ENCODE data around the gene FGGY. TPM values are rescaled to one million over a fixed set of nuclear protein-coding genes. Genes with fewer than 3 reads are reported as not detected.
"Not testable (repeated sequence)": the region's sequence is repeated elsewhere in the genome, so short reads cannot be mapped to it uniquely, and the experiment has no call there.

Gene FGGY
- total RNA-seq, 1 donor from 2014 or later: 20.5 TPM

- no peak for DNase-seq (ENCODE audit: low spot score)
- intact Hi-C loops (cut with DNase I): no loop called here
Observed at GRCh38 chr1:59716832-59717231, 419.9 kb downstream of the FGGY start.

- intact Hi-C loops (cut with DNase I): no loop called here
Observed at GRCh38 chr1:59718064-59718988, 421.4 kb downstream of the FGGY start.

GRCh38 chr1:59718989-59719360 lies 422.1 kb downstream of the FGGY start:
- intact Hi-C loops (cut with DNase I): no loop called here
- DNase-seq (ENCODE audit: low spot score): no peak

More at GRCh38 chr1:59718064-59718988, 421.4 kb downstream of the FGGY start:
- DNase-seq (ENCODE audit: low spot score): no peak

DNA sequence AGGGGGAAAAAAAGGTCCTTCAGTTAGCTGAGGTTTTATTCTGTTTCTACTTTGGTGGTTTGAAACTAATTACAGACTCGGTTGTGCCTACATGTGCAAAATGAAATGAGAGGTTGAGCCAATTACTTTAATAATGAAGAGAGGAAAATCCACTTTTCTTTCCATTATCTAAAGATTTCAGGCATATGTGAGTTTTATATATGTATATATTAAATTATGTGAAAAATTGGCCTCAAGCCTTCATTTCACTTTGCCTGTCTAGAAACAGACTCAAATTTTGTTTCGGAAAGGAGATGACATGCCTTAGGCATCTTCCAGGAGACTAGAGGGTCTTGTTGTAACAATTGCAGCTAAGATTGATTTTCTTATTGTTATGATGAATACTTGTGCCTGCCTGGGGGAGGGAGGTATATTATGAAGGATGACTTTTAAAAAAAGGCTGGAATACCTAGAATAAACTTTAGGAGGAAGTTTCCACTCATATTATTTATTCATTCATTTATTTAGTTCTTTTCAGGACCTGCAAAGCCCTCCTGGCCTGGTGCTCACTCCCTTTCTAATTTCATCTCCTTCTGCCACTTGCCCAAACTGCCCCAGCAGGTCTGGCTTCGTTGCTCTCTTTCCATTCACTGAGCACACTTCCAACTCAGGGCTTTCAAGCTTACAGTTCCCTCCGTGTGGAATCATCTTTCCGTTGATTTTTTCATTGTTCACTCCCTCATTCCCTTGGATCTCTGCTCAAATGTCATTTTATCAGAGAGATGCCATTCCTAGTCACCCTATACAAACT lies 423.6 kb downstream of the FGGY start:
- intact Hi-C loops (cut with DNase I): no loop called here
- no peak for DNase-seq (ENCODE audit: low spot score)

GRCh38 chr1:59730302-59730701 lies 433.4 kb downstream of the FGGY start:
- intact Hi-C loops (cut with DNase I): loop anchor here (5.0 kb wide), 1 partner anchor 948 kb away; the partner anchor contains the start of gene JUN
- no peak for DNase-seq (ENCODE audit: low spot score)

GRCh38 chr1:59730759-59731478 lies 434.0 kb downstream of the FGGY start:
- intact Hi-C loops (cut with DNase I): loop anchor here (5.0 kb wide), 1 partner anchor 949 kb away; the partner anchor contains the start of gene JUN
- peak; percentile 87 for DNase-seq (ENCODE audit: low spot score)

GRCh38 chr1:59731591-59731990 lies 434.7 kb downstream of the FGGY start:
- DNase-seq (ENCODE audit: low spot score): no peak
- intact Hi-C loops (cut with DNase I): loop anchor here (5.0 kb wide), 1 partner anchor 949 kb away; the partner anchor contains the start of gene JUN

DNA sequence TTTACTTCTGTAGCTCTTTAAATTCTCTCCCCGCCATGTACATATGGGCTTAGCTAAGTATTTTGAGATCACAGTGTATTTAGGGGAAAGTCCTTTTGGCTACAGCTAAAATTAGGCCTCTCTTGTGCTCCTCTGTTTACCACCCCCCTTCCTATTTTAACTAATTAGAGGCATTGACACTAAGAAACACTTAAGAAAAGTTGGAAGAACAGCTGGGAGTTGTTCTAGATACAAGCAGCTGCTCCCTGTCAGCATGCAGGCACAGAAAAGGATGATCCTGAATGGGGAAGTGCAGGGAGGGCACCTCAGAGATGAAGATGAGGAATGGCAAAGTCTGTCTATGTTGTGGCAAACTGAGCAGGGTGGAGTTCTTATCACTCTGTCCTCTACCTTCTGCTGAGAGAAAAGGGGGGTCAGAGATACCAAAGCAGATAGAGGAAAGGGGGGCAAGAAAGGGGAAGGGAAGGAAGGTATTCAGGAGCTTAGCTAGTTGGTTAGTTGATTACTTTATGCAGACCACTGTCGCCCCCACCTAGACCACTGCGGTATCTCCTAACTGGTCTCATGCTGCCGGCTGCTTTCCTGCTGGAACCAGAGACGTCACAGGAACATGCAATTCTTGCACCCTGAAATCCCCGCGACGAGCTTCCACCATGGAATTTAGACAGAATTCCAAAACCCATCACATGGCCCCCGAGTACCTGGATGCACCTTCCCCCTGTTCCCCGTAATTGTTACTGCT lies 435.5 kb downstream of the FGGY start:
- DNase-seq (ENCODE audit: low spot score): no peak
- intact Hi-C loops (cut with DNase I): loop anchor here (5.0 kb wide), 1 partner anchor 950 kb away; the partner anchor contains the start of gene JUN

DNA sequence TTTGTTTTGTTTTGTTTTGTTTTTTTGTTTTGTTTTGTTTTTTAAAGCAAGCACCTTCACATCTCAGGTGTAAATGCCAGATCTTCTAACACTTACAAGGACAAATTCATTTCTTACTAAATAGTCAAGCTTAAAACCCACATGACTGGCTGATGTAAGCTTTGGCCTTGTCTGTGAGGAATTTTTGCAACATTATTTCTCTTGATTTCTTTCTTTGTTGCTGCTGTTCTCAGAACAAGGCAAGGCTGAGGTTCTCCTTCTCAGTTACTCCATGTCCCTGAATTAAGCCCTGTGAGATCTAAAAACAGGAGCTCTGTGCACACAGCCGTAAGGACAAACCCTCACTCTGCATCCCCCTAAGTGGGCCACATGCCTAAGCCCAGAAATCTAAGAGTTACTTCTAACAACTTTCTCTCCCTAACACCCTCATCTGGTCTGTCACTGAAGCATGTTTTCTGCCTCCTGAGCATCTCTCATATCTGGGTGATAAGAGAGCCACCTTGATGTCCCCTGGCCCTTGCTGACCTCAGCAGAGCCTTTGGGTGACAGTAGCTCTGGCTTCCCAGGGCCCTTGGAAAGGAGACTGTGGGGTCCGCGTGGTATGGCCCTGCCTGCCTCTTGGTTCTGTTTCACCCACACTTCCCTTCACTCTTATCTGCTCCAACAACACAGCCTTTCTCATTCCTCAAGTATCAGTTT lies 436.7 kb downstream of the FGGY start:
- intact Hi-C loops (cut with DNase I): loop anchor here (5.0 kb wide), 1 partner anchor 951 kb away; the partner anchor contains the start of gene JUN
- no peak for DNase-seq (ENCODE audit: low spot score)

DNA sequence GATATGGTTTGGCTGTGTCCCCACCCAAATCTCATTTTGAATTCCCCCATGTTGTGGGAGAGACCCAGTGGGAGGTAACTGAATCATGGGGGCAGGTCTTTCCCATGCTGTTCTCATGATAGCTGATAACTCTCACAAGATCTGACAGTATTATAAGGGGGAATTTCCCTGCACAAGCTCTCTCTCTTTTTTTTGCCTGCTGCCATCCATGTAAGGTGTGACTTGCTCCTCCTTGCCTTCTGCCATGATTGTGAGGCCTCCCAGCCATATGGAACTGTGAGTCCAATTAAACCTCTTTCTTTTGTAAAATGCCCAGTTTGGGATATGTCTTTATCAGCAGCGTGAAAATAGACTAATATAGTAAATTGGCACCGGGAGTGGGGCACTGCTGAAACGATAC lies 439.0 kb downstream of the FGGY start:
- intact Hi-C loops (cut with DNase I); DNase-seq (ENCODE audit: low spot score): not testable (repeated sequence)

DNA sequence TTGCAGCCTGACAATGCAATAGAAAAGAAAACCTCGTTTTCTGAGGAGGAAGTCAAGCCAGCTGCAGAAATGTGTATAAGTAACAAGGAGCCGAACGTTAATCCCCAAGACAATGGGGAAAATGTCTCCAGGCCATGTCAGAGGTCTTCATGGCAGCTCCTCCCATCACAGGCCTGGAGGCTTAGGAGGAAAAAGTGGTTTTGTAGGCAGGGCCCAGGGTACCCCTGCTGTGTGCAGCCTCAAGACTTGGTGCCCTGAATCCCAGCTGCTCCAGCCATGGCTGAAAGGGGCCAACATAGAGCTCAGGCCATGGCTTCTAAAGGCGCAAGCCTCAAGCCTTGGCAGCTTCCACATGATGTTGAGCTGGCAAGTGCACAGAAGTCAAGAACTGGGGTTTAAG lies 439.9 kb downstream of the FGGY start:
- no peak for DNase-seq (ENCODE audit: low spot score)
- intact Hi-C loops (cut with DNase I): no loop called here

DNA sequence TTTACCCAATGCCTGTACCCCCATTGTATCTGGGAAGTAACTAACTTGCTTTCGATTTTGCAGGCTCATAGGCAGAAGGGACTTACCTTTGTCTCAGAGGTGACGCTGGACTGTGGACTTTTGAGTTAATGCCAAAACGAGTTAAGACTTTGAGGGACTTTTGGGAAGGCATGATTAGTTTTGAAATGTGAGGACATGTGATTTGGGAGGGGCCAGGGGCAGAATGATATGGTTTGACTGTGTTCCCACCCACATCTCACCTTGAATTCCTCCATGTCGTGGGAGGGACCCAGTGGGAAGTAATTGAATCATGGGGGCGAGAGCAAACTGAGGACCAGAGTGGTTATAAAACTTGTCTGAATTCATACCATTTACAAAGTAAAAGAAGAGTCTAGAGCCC lies 440.7 kb downstream of the FGGY start:
- intact Hi-C loops (cut with DNase I): no loop called here
- DNase-seq (ENCODE audit: low spot score): no peak

- intact Hi-C loops (cut with DNase I): no loop called here
- DNase-seq (ENCODE audit: low spot score): no peak
Observed at GRCh38 chr1:59738152-59738551, 441.3 kb downstream of the FGGY start.

DNA sequence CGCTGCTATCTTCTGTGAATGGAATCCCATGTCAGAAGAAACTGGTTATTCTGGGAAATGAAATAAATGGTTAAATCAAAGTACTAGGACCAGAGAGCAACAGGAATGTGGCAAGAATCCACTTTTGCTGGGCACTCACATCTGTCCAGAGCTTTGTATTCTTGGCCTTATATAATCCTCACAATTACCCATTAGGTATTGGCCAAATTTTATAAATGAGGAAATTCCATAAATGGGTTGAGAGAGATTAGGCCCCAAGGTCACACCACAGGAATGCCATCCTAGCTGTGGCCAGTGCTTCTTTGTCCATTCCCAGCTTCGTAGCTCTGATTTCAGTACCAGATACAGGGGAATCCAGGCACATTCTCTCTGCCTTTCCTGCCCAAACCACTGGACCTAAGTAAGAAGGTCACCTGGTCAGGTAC lies 441.7 kb downstream of the FGGY start:
- intact Hi-C loops (cut with DNase I): no loop called here
- DNase-seq (ENCODE audit: low spot score): no peak

- no peak for DNase-seq (ENCODE audit: low spot score)
- intact Hi-C loops (cut with DNase I): no loop called here
Observed at GRCh38 chr1:59739111-59739510, 442.2 kb downstream of the FGGY start.

DNA sequence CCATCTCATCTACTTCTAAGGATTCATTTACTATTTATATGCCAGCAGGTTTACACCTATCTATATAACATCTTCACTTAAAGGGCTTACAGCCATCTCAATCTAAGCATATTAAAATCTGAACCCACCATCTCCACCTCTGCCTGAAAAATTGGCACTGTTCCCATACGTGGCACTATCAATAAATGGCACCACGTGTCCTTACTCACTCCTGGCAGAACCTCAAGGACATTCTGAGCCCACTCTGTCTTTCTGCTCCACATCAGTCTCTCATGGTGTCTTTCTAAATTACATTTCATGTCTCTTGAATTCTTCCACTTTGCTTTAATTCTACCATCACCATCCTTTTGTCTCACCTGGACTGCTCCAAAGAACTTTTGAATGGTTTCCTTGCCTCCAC lies 445.6 kb downstream of the FGGY start:
- intact Hi-C loops (cut with DNase I): no loop called here
- no peak for DNase-seq (ENCODE audit: low spot score)

DNA sequence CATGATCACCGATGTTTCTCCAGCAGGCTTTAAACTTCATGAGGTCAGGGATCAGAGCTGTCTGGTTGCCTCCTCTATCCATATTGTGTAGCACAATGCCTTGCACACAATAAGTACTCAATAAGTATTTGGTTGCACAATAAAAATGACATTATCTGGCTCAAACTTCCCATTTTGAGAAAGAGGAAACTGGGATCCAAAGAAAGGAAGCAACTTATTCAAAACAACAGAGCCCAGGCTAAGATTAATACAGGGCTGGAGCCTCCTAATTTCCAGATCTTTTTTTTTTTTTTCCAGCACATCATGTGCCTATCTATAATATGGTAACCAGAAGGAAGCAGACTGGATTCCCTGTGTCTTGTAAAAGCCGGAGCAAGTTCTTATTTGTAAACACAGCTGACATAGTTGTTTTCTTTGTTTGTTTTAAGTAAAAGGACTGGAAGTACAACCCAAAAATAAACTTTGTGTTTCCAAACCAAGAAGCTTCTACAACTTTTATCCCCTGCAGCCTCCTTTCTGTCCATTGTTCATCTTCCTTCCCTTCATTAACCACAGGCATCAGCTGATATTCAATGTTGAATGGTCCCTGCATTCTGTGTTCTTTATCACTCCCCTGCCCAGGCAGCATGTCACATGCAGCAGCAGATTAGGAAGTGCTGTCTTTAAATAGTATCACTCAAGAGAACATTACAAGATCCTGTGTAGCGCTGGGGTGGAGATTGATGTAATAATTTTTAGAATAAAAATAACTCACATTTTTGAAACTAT lies 446.6 kb downstream of the FGGY start:
- intact Hi-C loops (cut with DNase I): no loop called here
- no peak for DNase-seq (ENCODE audit: low spot score)
